Measurements from ENCODE around the gene RNF40. TPM values are rescaled to one million over a fixed set of nuclear protein-coding genes. Genes with fewer than 3 reads are reported as not detected.

Gene RNF40
- total RNA-seq, 1 donor from 2014 or later, result 50.6 TPM

DNA sequence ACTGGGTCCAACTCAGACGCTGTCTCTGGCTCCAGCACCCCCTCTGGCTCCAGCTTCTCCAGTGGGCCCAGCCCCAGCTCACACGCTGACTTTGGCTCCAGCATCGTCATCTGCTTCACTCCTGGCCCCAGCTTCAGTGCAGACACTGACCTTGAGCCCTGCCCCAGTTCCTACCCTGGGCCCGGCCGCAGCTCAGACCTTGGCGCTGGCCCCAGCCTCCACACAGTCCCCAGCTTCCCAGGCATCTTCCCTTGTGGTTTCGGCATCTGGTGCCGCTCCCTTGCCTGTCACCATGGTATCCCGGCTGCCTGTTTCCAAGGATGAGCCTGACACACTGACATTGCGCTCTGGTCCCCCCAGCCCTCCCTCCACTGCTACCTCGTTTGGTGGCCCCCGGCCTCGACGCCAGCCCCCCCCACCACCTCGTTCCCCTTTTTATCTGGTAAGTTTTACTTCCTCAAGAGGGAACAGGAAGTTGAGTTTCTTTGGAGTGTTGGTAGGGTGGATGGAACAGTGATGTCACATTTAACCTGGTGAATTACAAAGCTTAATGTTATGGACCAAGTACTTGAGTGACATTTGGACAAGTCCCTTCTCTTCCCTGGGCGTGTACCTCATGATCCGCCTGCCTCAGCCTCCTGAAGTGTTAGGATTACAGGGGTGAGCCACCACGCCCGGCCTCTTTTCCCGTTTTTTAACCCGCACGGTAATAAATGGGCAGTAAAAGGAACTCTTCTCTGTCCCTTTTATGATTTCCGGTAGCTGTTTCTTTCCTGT is 37.3 kb upstream of the RNF40 start:
- Histone ChIP-seq H3K9ac (ENCODE audit: low read depth in 1 of 3, low read length in 3 of 3) (no peak overlapping the region), H3K27me3 (ENCODE audit: control insufficient read depth in 3 of 3, insufficient read depth in 3 of 3, low read length in 3 of 3) (no peaks in the 10 kb centered on the region), H3K4me3 (ENCODE audit: low read length in 3 of 3) (no peak overlapping the region), H3K27ac (ENCODE audit: low read depth, low read length) (peak overlapping the region; percentile 25), H3K4me1 (ENCODE audit: control insufficient read depth in 3 of 3, insufficient read depth in 3 of 3, low read length in 3 of 3) (no peaks in the 10 kb centered on the region), H3K9me3 (ENCODE audit: control insufficient read depth in 3 of 3, low read length in 3 of 3) (no peaks in the 10 kb centered on the region), H3K36me3 (ENCODE audit: control insufficient read depth in 3 of 3, insufficient read depth in 3 of 3, low read length in 3 of 3) (peaks cover 63 to 70% (median 69%) of the 10 kb centered on the region in 3 donors)

DNA sequence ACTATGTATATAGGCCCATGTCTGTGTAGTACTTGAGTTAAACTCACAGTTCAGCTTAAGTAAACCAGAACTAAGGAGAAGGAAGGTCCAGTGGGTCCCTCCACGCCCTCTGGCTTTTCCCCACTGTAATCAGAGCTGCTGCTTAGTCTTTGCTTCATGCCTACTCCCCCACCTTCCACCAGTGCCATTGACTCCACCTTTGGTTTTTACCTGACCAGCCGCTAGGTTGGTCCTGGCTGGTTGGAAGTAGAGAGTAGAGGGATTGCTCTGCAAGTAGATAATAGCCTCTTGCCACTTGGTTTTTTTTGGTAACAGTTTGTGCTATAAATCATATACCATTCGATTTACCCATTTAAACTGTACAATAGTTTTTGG is 36.7 kb upstream of the RNF40 start:
- Histone ChIP-seq H3K4me1 (ENCODE audit: control insufficient read depth in 3 of 3, insufficient read depth in 3 of 3, low read length in 3 of 3) (no peaks in the 10 kb centered on the region), H3K27ac (ENCODE audit: low read depth, low read length) (peak overlapping the region; percentile 25), H3K36me3 (ENCODE audit: control insufficient read depth in 3 of 3, insufficient read depth in 3 of 3, low read length in 3 of 3) (peaks cover 61 to 68% (median 67%) of the 10 kb centered on the region in 3 donors), H3K9ac (ENCODE audit: low read depth in 1 of 3, low read length in 3 of 3) (peak overlapping the region in 1 of 3 donors; percentile 4), H3K9me3 (ENCODE audit: control insufficient read depth in 3 of 3, low read length in 3 of 3) (no peaks in the 10 kb centered on the region), H3K27me3 (ENCODE audit: control insufficient read depth in 3 of 3, insufficient read depth in 3 of 3, low read length in 3 of 3) (no peaks in the 10 kb centered on the region), H3K4me3 (ENCODE audit: low read length in 3 of 3) (no peak overlapping the region)

DNA sequence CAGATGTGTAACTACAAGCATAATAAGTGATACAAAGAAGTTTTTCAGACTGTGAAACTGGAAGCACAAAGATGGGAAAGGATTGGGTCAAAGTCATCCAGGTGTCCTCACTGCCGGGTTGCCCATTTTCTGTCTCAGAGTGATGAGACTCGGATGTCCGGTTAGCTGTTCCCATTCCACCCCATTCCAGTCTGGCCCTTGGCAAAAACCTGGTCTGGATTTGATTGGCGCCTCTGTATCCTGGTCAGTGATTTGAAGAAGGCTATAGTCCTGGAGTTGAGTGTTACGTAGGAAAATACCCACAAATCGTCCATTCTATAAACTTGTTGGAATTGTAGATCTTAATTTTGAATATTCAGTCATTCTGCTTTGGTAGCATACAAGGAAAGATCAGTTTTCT is 33.8 kb upstream of the RNF40 start:
- Histone ChIP-seq H3K9me3 (ENCODE audit: control insufficient read depth in 3 of 3, low read length in 3 of 3) (no peaks in the 10 kb centered on the region), H3K36me3 (ENCODE audit: control insufficient read depth in 3 of 3, insufficient read depth in 3 of 3, low read length in 3 of 3) (peaks cover 54 to 60% (median 60%) of the 10 kb centered on the region in 3 donors), H3K27ac (ENCODE audit: low read depth, low read length) (no peak overlapping the region), H3K4me1 (ENCODE audit: control insufficient read depth in 3 of 3, insufficient read depth in 3 of 3, low read length in 3 of 3) (no peaks in the 10 kb centered on the region), H3K9ac (ENCODE audit: low read depth in 1 of 3, low read length in 3 of 3) (no peak overlapping the region), H3K4me3 (ENCODE audit: low read length in 3 of 3) (no peak overlapping the region), H3K27me3 (ENCODE audit: control insufficient read depth in 3 of 3, insufficient read depth in 3 of 3, low read length in 3 of 3) (no peaks in the 10 kb centered on the region)

DNA sequence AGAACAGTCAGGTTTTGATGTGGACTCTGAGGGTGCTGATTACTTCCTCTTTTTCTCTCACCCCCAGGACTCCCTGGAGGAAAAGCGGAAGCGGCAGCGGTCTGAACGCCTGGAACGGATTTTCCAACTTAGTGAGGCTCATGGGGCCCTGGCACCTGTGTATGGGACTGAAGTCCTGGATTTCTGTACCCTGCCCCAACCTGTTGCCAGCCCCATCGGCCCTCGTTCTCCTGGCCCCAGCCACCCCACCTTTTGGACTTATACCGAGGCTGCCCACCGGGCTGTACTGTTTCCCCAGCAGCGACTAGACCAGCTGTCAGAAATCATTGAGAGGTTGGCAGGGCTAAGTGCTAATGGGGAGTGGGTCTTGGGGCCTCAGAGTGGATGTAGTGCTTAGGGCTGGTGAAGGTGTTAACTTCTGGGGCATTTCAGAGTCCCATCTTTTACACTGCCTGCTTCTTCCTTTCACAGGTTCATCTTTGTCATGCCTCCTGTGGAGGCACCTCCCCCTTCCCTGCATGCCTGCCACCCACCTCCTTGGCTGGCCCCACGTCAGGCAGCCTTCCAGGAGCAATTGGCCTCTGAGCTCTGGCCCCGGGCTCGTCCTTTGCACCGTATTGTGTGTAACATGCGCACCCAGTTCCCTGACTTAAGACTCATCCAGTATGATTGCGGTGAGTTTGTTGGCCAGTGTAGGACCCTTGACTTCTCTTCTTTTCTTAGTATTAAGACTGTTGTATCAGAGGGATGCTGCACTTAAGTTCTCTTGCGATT is 33.0 kb upstream of the RNF40 start:
- no peak overlapping the region for H3K9ac ChIP-seq (ENCODE audit: low read depth in 1 of 3, low read length in 3 of 3)
- no peaks in the 10 kb centered on the region for H3K4me1 ChIP-seq (ENCODE audit: control insufficient read depth in 3 of 3, insufficient read depth in 3 of 3, low read length in 3 of 3)
- peaks cover 54 to 60% (median 59%) of the 10 kb centered on the region in 3 donors for H3K36me3 ChIP-seq (ENCODE audit: control insufficient read depth in 3 of 3, insufficient read depth in 3 of 3, low read length in 3 of 3)
- H3K27me3 ChIP-seq (ENCODE audit: control insufficient read depth in 3 of 3, insufficient read depth in 3 of 3, low read length in 3 of 3), result no peaks in the 10 kb centered on the region
- H3K9me3 ChIP-seq (ENCODE audit: control insufficient read depth in 3 of 3, low read length in 3 of 3), result no peaks in the 10 kb centered on the region
- H3K4me3 ChIP-seq (ENCODE audit: low read length in 3 of 3), result no peak overlapping the region
- peak overlapping the region; percentile 25 for H3K27ac ChIP-seq (ENCODE audit: low read depth, low read length)

DNA sequence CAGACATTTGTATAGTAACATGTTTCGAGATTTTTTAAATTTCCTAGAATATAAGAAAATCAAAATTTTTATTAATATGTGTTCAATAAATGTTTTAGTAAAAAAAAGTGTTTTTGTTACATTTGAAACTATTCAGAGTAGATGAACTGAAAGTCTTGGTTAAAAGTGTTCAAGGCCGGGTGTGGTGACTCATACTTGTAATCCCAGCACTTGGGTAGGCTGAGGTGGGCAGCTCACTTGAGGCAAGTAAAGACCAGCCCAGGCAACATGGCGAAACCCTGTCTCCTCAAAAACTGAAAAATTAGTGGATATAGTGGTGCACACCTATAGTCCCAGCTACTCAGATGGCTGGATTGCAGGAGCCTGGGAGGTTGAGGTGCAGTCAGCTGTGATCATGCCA is 30.7 kb upstream of the RNF40 start:
- H3K36me3 ChIP-seq (ENCODE audit: control insufficient read depth in 3 of 3, insufficient read depth in 3 of 3, low read length in 3 of 3), result peaks cover 58 to 61% (median 61%) of the 10 kb centered on the region in 3 donors
- H3K27me3 ChIP-seq (ENCODE audit: control insufficient read depth in 3 of 3, insufficient read depth in 3 of 3, low read length in 3 of 3), result no peaks in the 10 kb centered on the region
- H3K4me1 ChIP-seq (ENCODE audit: control insufficient read depth in 3 of 3, insufficient read depth in 3 of 3, low read length in 3 of 3), result no peaks in the 10 kb centered on the region
- no peak overlapping the region for H3K4me3 ChIP-seq (ENCODE audit: low read length in 3 of 3)
- no peaks in the 10 kb centered on the region for H3K9me3 ChIP-seq (ENCODE audit: control insufficient read depth in 3 of 3, low read length in 3 of 3)
- no peak overlapping the region for H3K9ac ChIP-seq (ENCODE audit: low read depth in 1 of 3, low read length in 3 of 3)
- no peak overlapping the region for H3K27ac ChIP-seq (ENCODE audit: low read depth, low read length)

DNA sequence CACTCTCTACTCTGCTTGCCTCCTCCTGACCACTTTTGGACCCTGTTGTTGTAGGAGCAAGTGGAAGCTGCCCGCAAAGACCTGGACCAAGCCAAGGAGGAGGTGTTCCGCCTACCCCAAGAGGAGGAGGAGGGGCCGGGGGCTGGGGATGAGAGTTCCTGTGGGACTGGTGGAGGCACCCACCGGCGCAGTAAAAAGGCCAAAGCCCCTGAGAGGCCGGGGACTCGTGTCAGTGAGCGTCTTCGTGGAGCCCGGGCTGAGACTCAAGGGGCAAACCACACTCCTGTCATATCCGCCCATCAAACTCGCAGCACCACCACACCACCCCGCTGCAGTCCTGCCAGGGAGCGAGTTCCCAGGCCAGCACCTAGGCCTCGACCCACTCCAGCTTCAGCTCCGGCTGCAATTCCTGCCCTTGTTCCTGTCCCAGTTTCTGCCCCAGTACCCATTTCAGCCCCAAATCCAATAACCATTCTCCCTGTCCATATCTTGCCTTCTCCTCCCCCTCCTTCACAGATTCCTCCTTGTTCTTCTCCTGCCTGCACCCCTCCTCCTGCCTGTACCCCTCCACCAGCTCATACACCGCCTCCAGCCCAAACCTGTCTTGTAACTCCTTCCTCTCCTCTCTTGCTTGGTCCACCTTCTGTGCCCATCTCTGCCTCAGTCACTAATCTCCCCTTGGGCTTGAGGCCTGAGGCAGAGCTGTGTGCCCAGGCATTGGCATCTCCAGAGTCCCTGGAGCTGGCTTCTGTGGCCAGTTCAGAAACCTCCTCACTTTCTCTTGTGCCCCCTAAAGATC is 24.9 kb upstream of the RNF40 start:
- H3K36me3 ChIP-seq (ENCODE audit: control insufficient read depth in 3 of 3, insufficient read depth in 3 of 3, low read length in 3 of 3), result peaks cover 67 to 74% (median 67%) of the 10 kb centered on the region in 3 donors
- no peaks in the 10 kb centered on the region for H3K9me3 ChIP-seq (ENCODE audit: control insufficient read depth in 3 of 3, low read length in 3 of 3)
- H3K4me1 ChIP-seq (ENCODE audit: control insufficient read depth in 3 of 3, insufficient read depth in 3 of 3, low read length in 3 of 3), result peaks cover 7 to 15% (median 8%) of the 10 kb centered on the region in 3 donors
- no peaks in the 10 kb centered on the region for H3K27me3 ChIP-seq (ENCODE audit: control insufficient read depth in 3 of 3, insufficient read depth in 3 of 3, low read length in 3 of 3)
- no peak overlapping the region for H3K4me3 ChIP-seq (ENCODE audit: low read length in 3 of 3)
- H3K27ac ChIP-seq (ENCODE audit: low read depth, low read length), result no peak overlapping the region
- no peak overlapping the region for H3K9ac ChIP-seq (ENCODE audit: low read depth in 1 of 3, low read length in 3 of 3)

DNA sequence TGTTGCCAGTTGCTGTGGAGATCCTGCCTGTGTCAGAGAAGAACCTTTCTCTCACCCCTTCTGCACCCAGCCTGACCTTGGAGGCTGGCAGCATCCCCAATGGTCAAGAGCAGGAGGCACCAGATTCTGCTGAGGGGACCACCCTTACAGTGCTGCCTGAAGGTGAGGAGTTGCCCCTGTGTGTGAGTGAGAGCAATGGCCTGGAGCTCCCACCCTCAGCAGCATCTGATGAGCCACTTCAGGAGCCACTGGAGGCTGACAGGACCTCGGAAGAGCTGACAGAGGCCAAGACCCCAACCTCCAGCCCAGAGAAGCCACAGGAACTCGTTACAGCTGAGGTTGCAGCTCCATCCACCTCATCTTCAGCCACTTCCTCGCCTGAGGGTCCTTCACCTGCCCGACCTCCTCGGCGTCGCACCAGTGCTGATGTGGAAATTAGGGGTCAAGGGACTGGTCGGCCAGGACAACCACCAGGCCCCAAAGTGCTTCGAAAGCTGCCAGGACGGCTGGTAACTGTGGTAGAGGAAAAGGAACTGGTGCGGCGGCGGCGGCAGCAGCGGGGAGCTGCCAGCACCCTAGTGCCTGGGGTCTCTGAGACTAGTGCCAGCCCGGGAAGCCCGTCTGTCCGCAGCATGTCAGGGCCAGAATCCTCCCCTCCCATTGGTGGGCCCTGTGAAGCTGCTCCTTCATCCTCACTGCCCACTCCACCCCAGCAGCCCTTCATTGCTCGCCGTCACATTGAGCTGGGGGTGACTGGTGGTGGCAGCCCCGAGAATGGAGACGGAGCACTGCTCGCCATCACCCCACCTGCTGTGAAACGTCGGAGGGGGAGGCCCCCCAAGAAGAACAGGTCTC is 24.1 kb upstream of the RNF40 start:
- H3K36me3 ChIP-seq (ENCODE audit: control insufficient read depth in 3 of 3, insufficient read depth in 3 of 3, low read length in 3 of 3), result peaks cover 59 to 67% (median 62%) of the 10 kb centered on the region in 3 donors
- H3K9me3 ChIP-seq (ENCODE audit: control insufficient read depth in 3 of 3, low read length in 3 of 3), result no peaks in the 10 kb centered on the region
- no peak overlapping the region for H3K9ac ChIP-seq (ENCODE audit: low read depth in 1 of 3, low read length in 3 of 3)
- no peak overlapping the region for H3K27ac ChIP-seq (ENCODE audit: low read depth, low read length)
- H3K27me3 ChIP-seq (ENCODE audit: control insufficient read depth in 3 of 3, insufficient read depth in 3 of 3, low read length in 3 of 3), result no peaks in the 10 kb centered on the region
- H3K4me1 ChIP-seq (ENCODE audit: control insufficient read depth in 3 of 3, insufficient read depth in 3 of 3, low read length in 3 of 3), result peaks cover 7 to 15% (median 8%) of the 10 kb centered on the region in 3 donors
- H3K4me3 ChIP-seq (ENCODE audit: low read length in 3 of 3), result no peak overlapping the region

DNA sequence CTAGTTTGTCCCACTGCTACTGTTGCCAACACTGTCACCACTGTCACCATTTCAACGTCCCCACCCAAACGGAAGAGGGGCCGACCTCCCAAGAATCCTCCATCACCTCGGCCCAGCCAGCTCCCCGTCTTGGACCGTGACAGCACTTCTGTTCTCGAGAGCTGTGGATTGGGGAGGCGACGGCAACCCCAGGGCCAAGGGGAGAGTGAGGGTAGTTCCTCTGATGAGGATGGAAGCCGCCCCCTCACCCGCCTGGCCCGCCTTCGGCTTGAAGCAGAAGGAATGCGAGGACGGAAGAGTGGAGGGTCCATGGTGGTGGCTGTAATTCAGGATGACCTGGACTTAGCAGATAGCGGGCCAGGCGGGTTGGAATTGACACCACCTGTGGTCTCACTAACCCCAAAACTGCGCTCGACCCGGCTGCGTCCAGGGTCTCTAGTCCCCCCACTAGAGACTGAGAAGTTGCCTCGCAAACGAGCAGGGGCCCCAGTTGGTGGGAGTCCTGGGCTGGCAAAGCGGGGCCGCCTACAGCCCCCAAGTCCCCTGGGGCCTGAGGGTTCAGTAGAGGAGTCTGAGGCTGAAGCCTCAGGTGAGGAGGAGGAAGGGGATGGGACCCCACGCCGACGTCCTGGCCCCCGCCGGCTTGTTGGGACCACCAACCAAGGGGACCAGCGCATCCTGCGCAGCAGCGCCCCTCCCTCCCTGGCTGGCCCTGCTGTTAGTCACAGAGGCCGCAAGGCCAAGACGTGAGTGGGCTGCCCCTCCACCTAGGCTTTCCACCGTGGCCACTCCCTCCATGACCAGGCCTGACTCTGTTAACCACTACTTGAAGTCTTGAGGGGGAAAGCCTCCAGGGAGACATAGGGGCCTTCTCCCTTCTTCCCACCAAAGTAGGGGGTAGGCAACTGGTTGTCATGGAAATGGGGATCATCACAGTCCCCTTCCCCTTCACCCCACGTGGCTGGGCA is 22.9 kb upstream of the RNF40 start:
- H3K36me3 ChIP-seq (ENCODE audit: control insufficient read depth in 3 of 3, insufficient read depth in 3 of 3, low read length in 3 of 3), result peaks cover 50 to 62% (median 52%) of the 10 kb centered on the region in 3 donors
- H3K9ac ChIP-seq (ENCODE audit: low read depth in 1 of 3, low read length in 3 of 3), result no peak overlapping the region
- H3K27ac ChIP-seq (ENCODE audit: low read depth, low read length), result no peak overlapping the region

More for the DNA sequence above, 22.9 kb upstream of the RNF40 start:
- Histone ChIP-seq H3K4me1 (ENCODE audit: control insufficient read depth in 3 of 3, insufficient read depth in 3 of 3, low read length in 3 of 3) (peaks cover 7 to 15% (median 8%) of the 10 kb centered on the region in 3 donors), H3K9me3 (ENCODE audit: control insufficient read depth in 3 of 3, low read length in 3 of 3) (no peaks in the 10 kb centered on the region), H3K27me3 (ENCODE audit: control insufficient read depth in 3 of 3, insufficient read depth in 3 of 3, low read length in 3 of 3) (no peaks in the 10 kb centered on the region), H3K4me3 (ENCODE audit: low read length in 3 of 3) (no peak overlapping the region)
